ENCODE data around the gene PRSS12.

Gene PRSS12

DNA sequence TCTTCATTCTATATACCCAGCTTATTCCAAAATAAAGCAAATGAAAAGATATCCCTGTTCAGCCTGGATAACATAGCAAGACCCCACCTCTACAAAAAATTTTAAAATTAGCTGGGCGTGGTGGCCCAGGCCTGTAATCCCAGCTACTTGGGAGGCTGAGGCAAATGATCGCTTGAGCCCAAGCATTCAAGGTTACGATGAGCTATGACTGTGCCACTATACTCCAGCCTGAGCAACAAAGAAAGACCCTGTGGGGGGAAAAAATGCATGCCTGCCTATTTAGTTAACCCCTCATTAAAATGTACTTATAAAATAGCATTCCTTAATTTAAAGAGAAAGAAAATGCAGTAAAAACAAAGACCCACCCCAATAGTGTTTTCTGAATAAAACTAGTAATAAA lies 9.3 kb downstream of the PRSS12 start:
- Histone ChIP-seq H3K36me3 (ENCODE audit: control insufficient read depth in 2 of 2, insufficient read depth in 2 of 2, low read length in 2 of 2) (no peaks in the 10 kb centered on the region), H3K4me3 (ENCODE audit: low read length in 2 of 2) (no peak overlapping the region)

DNA sequence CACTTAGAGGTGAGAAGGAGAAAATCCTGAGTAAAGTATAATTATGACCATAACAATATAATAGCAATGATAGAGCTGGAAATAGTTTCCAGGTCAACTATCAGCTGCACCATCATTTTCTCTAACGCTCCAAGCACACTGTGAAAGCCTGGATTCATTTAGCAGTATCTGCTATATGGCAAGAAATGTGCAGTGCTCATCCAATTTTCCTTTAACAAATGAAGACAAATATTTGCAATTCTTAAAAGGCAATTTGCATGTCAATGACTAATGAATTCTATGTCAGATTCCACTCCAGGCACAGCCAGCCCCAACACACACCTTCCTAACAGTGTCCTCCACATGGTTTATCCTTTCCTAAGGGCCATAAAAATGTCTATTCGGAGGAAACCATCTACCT lies 12.7 kb downstream of the PRSS12 start:
- H3K27me3 ChIP-seq (ENCODE audit: control insufficient read depth in 1 of 2, insufficient read depth in 2 of 2, low read length in 2 of 2), result no peaks in the 10 kb centered on the region
- no peaks in the 10 kb centered on the region for H3K36me3 ChIP-seq (ENCODE audit: control insufficient read depth in 2 of 2, insufficient read depth in 2 of 2, low read length in 2 of 2)
- no peak overlapping the region for H3K4me3 ChIP-seq (ENCODE audit: low read length in 2 of 2)
- H3K4me1 ChIP-seq (ENCODE audit: control insufficient read depth, insufficient read depth, low read length), result no peaks in the 10 kb centered on the region
- H3K9me3 ChIP-seq (ENCODE audit: control insufficient read depth in 2 of 2, low read length in 2 of 2), result no peaks in the 10 kb centered on the region
- H3K9ac ChIP-seq (ENCODE audit: low read length in 2 of 2), result no peak overlapping the region
- no peak overlapping the region for H3K27ac ChIP-seq (ENCODE audit: low read length)

More for the DNA sequence above, 9.3 kb downstream of the PRSS12 start:
- H3K4me1 ChIP-seq (ENCODE audit: control insufficient read depth, insufficient read depth, low read length), result no peaks in the 10 kb centered on the region
- H3K27me3 ChIP-seq (ENCODE audit: control insufficient read depth in 1 of 2, insufficient read depth in 2 of 2, low read length in 2 of 2), result no peaks in the 10 kb centered on the region
- H3K9ac ChIP-seq (ENCODE audit: low read length in 2 of 2), result no peak overlapping the region
- H3K27ac ChIP-seq (ENCODE audit: low read length), result no peak overlapping the region
- no peaks in the 10 kb centered on the region for H3K9me3 ChIP-seq (ENCODE audit: control insufficient read depth in 2 of 2, low read length in 2 of 2)

GRCh38 chr4:118338981-118339765 lies 13.6 kb downstream of the PRSS12 start:
- Histone ChIP-seq H3K4me3 (ENCODE audit: low read length in 2 of 2) (no peak overlapping the region), H3K9ac (ENCODE audit: low read length in 2 of 2) (no peak overlapping the region), H3K27me3 (ENCODE audit: control insufficient read depth in 1 of 2, insufficient read depth in 2 of 2, low read length in 2 of 2) (no peaks in the 10 kb centered on the region), H3K36me3 (ENCODE audit: control insufficient read depth in 2 of 2, insufficient read depth in 2 of 2, low read length in 2 of 2) (no peaks in the 10 kb centered on the region), H3K9me3 (ENCODE audit: control insufficient read depth in 2 of 2, low read length in 2 of 2) (no peaks in the 10 kb centered on the region), H3K4me1 (ENCODE audit: control insufficient read depth, insufficient read depth, low read length) (no peaks in the 10 kb centered on the region), H3K27ac (ENCODE audit: low read length) (no peak overlapping the region)

DNA sequence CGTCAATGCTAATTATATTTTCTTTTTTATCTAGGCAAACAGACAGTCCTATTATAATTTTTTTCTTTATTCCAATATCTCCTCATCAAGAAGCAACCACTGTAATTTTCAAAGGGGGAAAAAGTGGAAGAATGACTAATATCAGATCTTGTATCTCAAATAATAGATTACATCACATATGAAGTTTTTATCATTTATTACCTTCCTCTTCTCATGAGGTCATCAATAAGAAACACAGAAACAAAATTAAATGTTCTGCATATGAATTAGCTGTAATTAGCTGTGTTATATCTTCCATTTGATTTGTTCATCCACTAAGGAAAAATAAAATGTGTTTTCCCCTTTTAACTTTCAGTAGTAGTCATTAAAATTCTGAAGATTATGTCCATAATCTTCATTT lies 14.3 kb downstream of the PRSS12 start:
- H3K27me3 ChIP-seq (ENCODE audit: control insufficient read depth in 1 of 2, insufficient read depth in 2 of 2, low read length in 2 of 2), result no peaks in the 10 kb centered on the region
- H3K4me1 ChIP-seq (ENCODE audit: control insufficient read depth, insufficient read depth, low read length), result no peaks in the 10 kb centered on the region
- H3K36me3 ChIP-seq (ENCODE audit: control insufficient read depth in 2 of 2, insufficient read depth in 2 of 2, low read length in 2 of 2), result no peaks in the 10 kb centered on the region
- H3K9me3 ChIP-seq (ENCODE audit: control insufficient read depth in 2 of 2, low read length in 2 of 2), result no peaks in the 10 kb centered on the region
- H3K9ac ChIP-seq (ENCODE audit: low read length in 2 of 2), result no peak overlapping the region
- no peak overlapping the region for H3K4me3 ChIP-seq (ENCODE audit: low read length in 2 of 2)
- H3K27ac ChIP-seq (ENCODE audit: low read length), result no peak overlapping the region

GRCh38 chr4:118337954-118338353 lies 14.8 kb downstream of the PRSS12 start:
- Histone ChIP-seq H3K36me3 (ENCODE audit: control insufficient read depth in 2 of 2, insufficient read depth in 2 of 2, low read length in 2 of 2) (no peaks in the 10 kb centered on the region), H3K9ac (ENCODE audit: low read length in 2 of 2) (no peak overlapping the region), H3K27ac (ENCODE audit: low read length) (no peak overlapping the region), H3K27me3 (ENCODE audit: control insufficient read depth in 1 of 2, insufficient read depth in 2 of 2, low read length in 2 of 2) (no peaks in the 10 kb centered on the region), H3K9me3 (ENCODE audit: control insufficient read depth in 2 of 2, low read length in 2 of 2) (no peaks in the 10 kb centered on the region), H3K4me1 (ENCODE audit: control insufficient read depth, insufficient read depth, low read length) (no peaks in the 10 kb centered on the region), H3K4me3 (ENCODE audit: low read length in 2 of 2) (no peak overlapping the region)

- Histone ChIP-seq H3K9me3 (ENCODE audit: control insufficient read depth in 2 of 2, low read length in 2 of 2) (no peaks in the 10 kb centered on the region), H3K9ac (ENCODE audit: low read length in 2 of 2) (no peak overlapping the region), H3K27me3 (ENCODE audit: control insufficient read depth in 1 of 2, insufficient read depth in 2 of 2, low read length in 2 of 2) (no peaks in the 10 kb centered on the region), H3K36me3 (ENCODE audit: control insufficient read depth in 2 of 2, insufficient read depth in 2 of 2, low read length in 2 of 2) (no peaks in the 10 kb centered on the region), H3K27ac (ENCODE audit: low read length) (no peak overlapping the region), H3K4me1 (ENCODE audit: control insufficient read depth, insufficient read depth, low read length) (no peaks in the 10 kb centered on the region), H3K4me3 (ENCODE audit: low read length in 2 of 2) (no peak overlapping the region)
Measured at GRCh38 chr4:118335774-118336173, 17.0 kb downstream of the PRSS12 start.

- Histone ChIP-seq H3K36me3 (ENCODE audit: control insufficient read depth in 2 of 2, insufficient read depth in 2 of 2, low read length in 2 of 2) (no peaks in the 10 kb centered on the region), H3K27me3 (ENCODE audit: control insufficient read depth in 1 of 2, insufficient read depth in 2 of 2, low read length in 2 of 2) (no peaks in the 10 kb centered on the region), H3K9me3 (ENCODE audit: control insufficient read depth in 2 of 2, low read length in 2 of 2) (no peaks in the 10 kb centered on the region), H3K4me1 (ENCODE audit: control insufficient read depth, insufficient read depth, low read length) (no peaks in the 10 kb centered on the region), H3K9ac (ENCODE audit: low read length in 2 of 2) (no peak overlapping the region), H3K4me3 (ENCODE audit: low read length in 2 of 2) (no peak overlapping the region), H3K27ac (ENCODE audit: low read length) (no peak overlapping the region)
Measured at GRCh38 chr4:118335324-118335723, 17.5 kb downstream of the PRSS12 start.

DNA sequence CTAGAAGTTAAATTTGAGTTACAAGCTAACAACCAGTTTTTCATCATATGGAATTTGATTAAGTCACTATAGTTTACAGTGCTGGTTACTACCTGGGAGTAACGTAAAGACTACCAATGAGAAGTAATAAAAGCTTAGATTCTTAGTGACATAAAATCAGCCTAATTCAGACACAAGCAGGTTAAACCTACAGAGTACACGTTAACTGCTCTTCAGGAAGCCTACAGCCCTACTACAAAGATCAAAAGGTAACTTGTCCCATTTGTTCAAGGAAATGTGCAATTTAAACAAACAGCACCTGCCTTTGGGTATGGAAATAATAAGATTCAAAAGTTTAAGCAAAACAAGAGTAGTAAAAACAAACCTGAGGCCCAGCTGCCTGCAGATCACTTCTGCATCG lies 21.5 kb downstream of the PRSS12 start:
- Histone ChIP-seq H3K9ac (ENCODE audit: low read length in 2 of 2) (no peak overlapping the region), H3K4me1 (ENCODE audit: control insufficient read depth, insufficient read depth, low read length) (no peaks in the 10 kb centered on the region), H3K36me3 (ENCODE audit: control insufficient read depth in 2 of 2, insufficient read depth in 2 of 2, low read length in 2 of 2) (no peaks in the 10 kb centered on the region), H3K27me3 (ENCODE audit: control insufficient read depth in 1 of 2, insufficient read depth in 2 of 2, low read length in 2 of 2) (no peaks in the 10 kb centered on the region), H3K9me3 (ENCODE audit: control insufficient read depth in 2 of 2, low read length in 2 of 2) (no peaks in the 10 kb centered on the region), H3K27ac (ENCODE audit: low read length) (no peak overlapping the region), H3K4me3 (ENCODE audit: low read length in 2 of 2) (no peak overlapping the region)

GRCh38 chr4:118329849-118330248 lies 23.0 kb downstream of the PRSS12 start:
- no peaks in the 10 kb centered on the region for H3K9me3 ChIP-seq (ENCODE audit: control insufficient read depth in 2 of 2, low read length in 2 of 2)
- H3K4me3 ChIP-seq (ENCODE audit: low read length in 2 of 2), result no peak overlapping the region
- H3K4me1 ChIP-seq (ENCODE audit: control insufficient read depth, insufficient read depth, low read length), result no peaks in the 10 kb centered on the region
- H3K36me3 ChIP-seq (ENCODE audit: control insufficient read depth in 2 of 2, insufficient read depth in 2 of 2, low read length in 2 of 2), result no peaks in the 10 kb centered on the region
- no peaks in the 10 kb centered on the region for H3K27me3 ChIP-seq (ENCODE audit: control insufficient read depth in 1 of 2, insufficient read depth in 2 of 2, low read length in 2 of 2)
- H3K27ac ChIP-seq (ENCODE audit: low read length), result no peak overlapping the region
- H3K9ac ChIP-seq (ENCODE audit: low read length in 2 of 2), result no peak overlapping the region

DNA sequence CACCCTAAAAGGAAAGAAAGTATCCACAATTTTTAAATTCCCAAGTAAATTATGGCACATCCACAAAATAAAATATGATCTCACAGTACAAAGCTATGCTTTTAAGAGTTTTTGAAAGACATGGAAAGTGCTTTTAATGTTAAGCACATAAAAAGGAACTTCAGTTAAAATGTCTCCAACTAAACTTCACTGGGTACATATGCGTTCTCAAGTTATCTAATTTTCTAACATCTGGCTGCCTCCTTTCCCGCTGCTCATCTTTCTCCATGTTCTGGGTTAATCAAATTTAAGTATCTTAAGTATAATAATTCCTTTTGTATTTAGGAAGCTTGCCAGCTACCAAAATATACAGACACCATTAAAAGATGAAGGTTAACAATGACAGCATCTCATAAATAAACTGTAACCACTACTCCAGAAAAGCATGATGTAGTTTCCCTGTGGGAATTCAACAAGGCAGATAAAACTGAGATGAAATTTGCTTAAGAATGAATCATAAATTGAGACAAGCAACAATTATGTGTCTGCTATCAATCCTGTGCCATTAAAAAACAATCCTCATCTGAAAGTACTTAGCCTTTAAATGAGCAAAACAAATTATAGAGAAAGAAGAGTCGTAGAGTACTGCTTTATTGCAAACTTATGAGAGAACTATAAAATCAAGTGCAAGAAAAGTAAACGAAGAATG lies 25.1 kb downstream of the PRSS12 start:
- Histone ChIP-seq H3K9me3 (ENCODE audit: control insufficient read depth in 2 of 2, low read length in 2 of 2) (no peaks in the 10 kb centered on the region), H3K9ac (ENCODE audit: low read length in 2 of 2) (no peak overlapping the region), H3K4me3 (ENCODE audit: low read length in 2 of 2) (no peak overlapping the region), H3K27ac (ENCODE audit: low read length) (no peak overlapping the region), H3K36me3 (ENCODE audit: control insufficient read depth in 2 of 2, insufficient read depth in 2 of 2, low read length in 2 of 2) (no peaks in the 10 kb centered on the region), H3K27me3 (ENCODE audit: control insufficient read depth in 1 of 2, insufficient read depth in 2 of 2, low read length in 2 of 2) (no peaks in the 10 kb centered on the region), H3K4me1 (ENCODE audit: control insufficient read depth, insufficient read depth, low read length) (no peaks in the 10 kb centered on the region)

- Histone ChIP-seq H3K27me3 (ENCODE audit: control insufficient read depth in 1 of 2, insufficient read depth in 2 of 2, low read length in 2 of 2) (no peaks in the 10 kb centered on the region), H3K9me3 (ENCODE audit: control insufficient read depth in 2 of 2, low read length in 2 of 2) (no peaks in the 10 kb centered on the region), H3K9ac (ENCODE audit: low read length in 2 of 2) (no peak overlapping the region), H3K4me3 (ENCODE audit: low read length in 2 of 2) (no peak overlapping the region), H3K4me1 (ENCODE audit: control insufficient read depth, insufficient read depth, low read length) (no peaks in the 10 kb centered on the region), H3K27ac (ENCODE audit: low read length) (no peak overlapping the region), H3K36me3 (ENCODE audit: control insufficient read depth in 2 of 2, insufficient read depth in 2 of 2, low read length in 2 of 2) (no peaks in the 10 kb centered on the region)
Measured at GRCh38 chr4:118326585-118326984, 26.2 kb downstream of the PRSS12 start.

Data from stomach smooth muscle (tissue), 2 donors.